Uterus (tissue), 2 donors: ENCODE measurements around the gene PAPLN.

Source experiments
- POLR2A ChIP-seq, 2 donors: fragments of 450-650 bp; IDR thresholded peaks; one replicate each; pipeline ENCODE4 v1.6.1; 2016; ENCODE audit warnings: antibody characterized with exemption in 2 of 2, mild to moderate bottlenecking in 1 of 2, moderate library complexity in 1 of 2
- TF ChIP-seq, protein P1 (sequence below), 4 experiments: fragments of 200-600 bp in 2 of 4; fragments of 450-650 bp in 2 of 4; sonication (generic) in 2 of 4; IDR thresholded peaks; one replicate each; pipeline ENCODE4 v1.5.1; 2016 to 2019; ENCODE audit warnings: antibody characterized with exemption in 4 of 4, mild to moderate bottlenecking in 2 of 4, moderate library complexity in 1 of 4

GRCh38 chr14:73255693-73256225, 18.5 kb downstream of the PAPLN start:
- TF ChIP-seq, protein P1, sequence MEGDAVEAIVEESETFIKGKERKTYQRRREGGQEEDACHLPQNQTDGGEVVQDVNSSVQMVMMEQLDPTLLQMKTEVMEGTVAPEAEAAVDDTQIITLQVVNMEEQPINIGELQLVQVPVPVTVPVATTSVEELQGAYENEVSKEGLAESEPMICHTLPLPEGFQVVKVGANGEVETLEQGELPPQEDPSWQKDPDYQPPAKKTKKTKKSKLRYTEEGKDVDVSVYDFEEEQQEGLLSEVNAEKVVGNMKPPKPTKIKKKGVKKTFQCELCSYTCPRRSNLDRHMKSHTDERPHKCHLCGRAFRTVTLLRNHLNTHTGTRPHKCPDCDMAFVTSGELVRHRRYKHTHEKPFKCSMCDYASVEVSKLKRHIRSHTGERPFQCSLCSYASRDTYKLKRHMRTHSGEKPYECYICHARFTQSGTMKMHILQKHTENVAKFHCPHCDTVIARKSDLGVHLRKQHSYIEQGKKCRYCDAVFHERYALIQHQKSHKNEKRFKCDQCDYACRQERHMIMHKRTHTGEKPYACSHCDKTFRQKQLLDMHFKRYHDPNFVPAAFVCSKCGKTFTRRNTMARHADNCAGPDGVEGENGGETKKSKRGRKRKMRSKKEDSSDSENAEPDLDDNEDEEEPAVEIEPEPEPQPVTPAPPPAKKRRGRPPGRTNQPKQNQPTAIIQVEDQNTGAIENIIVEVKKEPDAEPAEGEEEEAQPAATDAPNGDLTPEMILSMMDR (IDR thresholded peaks at IDR 0.05), result no peak
- TF ChIP-seq POLR2A (IDR thresholded peaks at IDR 0.05), result no peak
